ENCODE data around the gene IGLL5.
"Not testable (repeated sequence)": the region's sequence is repeated elsewhere in the genome, so short reads cannot be mapped to it uniquely, and the experiment has no call there.

IGLL5 gene

DNA sequence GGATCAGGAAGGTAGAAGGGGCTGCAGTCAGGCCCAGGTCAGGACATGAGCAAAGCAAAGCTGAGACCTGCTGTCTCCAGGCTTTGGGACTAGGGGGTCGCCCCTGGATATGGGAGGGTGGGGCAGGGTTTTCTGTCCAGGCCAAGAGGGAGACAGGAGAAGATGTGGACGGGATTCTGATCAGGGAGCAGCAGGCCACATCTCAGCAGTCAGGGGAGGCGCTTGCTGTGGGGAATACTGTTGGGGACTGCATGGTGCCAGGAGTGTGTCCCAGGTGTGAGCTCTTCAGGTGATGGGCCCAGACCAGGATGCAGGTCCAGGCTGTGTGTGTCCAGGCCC is 29.3 kb downstream of the IGLL5 start:
- no peak for DNase-seq

DNA sequence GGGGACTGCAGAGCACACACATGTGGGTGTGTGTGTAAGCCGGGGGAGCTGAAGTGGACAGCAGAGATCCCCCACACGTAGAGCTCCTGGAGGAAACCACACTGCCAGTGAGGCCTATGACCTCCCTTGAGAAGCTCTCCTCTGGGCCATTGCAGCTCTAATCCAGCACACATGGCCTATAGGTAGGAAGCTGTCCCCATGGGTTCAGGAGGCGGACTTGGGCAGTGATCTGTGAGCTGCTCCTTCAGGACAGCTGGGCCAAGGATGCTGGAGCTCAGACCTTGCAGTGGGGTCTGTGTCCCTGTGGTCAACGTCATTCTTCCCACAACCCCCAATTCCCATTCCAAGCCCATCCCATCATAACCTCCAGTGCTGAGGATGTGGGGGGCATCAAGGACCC is 29.8 kb downstream of the IGLL5 start:
- no peak for DNase-seq

DNA sequence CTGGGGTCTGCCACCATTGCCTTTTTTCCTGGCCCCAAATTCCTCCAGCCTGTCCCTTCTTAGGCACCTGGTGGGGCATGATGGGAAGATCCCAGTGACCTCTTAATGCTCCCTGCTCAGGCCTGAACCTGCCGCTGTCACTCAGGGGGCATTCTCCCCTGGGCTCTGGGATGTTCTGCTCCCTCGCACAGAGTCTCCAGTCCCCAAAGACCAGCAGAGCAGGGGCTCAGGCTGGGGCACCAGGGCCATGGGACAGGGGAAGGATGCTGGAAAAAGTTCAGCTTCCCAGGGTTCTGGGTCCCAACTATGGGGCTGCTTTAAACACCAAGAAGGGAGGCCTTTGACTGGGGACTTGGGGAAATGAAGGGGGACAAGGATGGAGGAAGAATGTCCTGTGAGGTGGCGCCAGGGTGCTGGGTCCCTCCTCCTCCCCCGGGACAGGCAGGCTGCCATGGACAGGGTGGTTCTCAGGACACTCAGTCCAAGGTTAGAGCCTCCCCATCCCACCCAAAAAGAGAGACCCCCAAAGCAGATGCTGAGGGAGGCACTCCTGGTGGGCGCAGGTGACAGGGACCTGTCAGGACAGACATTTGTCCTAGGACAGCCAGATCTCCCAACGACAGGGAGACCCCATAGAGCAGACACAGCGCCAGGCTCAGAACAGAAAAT is 30.8 kb downstream of the IGLL5 start:
- no peak for DNase-seq

DNA sequence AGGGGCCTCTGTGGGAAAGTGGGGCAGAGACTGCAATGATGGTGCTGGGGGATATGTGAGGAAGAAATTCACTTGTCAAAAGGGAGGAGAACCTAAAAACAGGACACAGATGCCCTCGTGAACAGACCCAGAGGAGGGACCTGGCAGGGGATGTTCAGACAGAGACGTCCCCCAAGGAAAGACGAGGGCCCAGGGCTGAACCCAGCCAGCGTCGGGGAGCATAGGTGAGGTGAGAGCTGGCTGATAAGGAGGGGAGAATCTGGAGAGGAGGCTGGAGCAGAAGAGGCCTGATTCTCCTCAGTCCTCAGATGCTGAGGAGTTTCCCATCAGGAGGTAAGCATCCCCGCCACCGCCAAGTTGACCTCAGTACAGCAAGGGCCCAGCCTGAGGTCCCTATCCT is 31.4 kb downstream of the IGLL5 start:
- no peak for DNase-seq

DNA sequence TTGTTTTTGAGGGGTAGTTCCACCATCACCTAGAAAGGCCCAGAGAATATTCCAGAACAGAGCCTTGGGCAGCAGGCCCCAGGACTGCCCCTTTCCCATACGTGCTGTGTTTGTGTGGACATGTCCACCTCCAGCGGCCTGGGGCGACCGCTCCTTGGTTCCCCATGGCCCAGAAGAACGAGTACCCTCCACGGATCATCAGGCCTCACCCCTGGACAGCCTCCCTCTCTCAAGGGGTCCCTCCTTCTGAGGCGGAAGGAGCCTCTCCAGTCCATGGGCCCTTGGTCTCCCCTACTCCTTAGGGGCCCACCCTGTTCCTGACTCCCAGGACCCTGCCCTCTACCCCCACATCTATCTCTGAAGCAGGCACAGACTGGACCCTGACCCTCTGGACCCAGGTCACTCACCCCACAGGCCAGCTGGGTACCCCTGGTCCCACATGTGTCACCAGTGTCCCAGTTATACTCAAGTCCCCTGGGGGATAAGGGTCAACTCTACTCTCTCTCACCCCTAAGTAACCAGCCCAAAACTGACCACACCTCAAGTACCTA is 32.6 kb downstream of the IGLL5 start:
- no peak for DNase-seq

DNA sequence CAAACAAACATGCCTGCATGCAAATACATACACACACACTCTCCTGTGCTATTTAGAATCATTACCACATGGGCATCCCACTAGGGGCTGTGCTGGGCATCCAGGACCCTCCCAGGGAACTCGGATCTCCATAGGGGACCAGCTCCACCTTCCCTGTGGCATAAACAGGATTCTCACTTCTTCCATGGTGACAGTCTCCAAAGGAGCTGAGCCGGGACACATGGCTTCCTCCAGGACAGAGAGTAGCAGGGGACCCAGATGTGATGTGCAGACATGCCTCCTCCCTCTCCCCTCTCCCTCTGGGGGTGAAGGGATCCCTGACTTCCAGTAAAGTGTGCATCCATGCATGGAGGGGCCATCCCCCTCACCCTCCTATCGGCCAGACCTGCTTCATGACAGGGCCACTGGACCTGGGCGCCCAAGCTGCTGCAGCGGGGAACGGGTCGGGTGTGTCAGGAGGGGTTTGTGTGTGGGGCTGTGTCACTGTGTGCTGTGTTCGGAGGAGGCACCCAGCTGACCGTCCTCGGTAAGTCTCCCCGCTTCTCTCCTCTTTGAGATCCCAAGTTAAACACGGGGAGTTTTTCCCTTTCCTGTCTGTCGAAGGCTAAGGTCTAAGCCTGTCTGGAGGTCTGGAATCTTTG is 33.4 kb downstream of the IGLL5 start:
- DNase-seq, result no peak

DNA sequence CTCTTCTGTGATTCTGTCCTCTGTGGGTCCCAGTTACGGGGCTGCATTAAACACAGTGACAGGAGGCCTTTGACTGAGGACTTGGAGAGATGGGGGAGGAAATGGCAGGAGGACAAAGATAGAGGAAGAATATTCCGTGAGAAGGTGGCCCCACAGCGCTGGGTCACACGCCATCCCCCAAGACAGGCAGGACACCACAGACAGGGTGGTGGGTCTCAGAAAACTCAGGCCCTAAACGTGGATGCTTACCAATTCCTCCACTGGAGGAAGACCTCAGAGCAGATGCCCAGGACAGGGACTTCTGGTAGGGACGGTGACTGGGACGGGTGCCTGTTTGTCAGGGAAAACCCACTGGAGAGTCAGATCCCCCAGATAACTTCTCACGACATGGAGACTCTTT is 34.0 kb downstream of the IGLL5 start:
- DNase-seq, result no peak

DNA sequence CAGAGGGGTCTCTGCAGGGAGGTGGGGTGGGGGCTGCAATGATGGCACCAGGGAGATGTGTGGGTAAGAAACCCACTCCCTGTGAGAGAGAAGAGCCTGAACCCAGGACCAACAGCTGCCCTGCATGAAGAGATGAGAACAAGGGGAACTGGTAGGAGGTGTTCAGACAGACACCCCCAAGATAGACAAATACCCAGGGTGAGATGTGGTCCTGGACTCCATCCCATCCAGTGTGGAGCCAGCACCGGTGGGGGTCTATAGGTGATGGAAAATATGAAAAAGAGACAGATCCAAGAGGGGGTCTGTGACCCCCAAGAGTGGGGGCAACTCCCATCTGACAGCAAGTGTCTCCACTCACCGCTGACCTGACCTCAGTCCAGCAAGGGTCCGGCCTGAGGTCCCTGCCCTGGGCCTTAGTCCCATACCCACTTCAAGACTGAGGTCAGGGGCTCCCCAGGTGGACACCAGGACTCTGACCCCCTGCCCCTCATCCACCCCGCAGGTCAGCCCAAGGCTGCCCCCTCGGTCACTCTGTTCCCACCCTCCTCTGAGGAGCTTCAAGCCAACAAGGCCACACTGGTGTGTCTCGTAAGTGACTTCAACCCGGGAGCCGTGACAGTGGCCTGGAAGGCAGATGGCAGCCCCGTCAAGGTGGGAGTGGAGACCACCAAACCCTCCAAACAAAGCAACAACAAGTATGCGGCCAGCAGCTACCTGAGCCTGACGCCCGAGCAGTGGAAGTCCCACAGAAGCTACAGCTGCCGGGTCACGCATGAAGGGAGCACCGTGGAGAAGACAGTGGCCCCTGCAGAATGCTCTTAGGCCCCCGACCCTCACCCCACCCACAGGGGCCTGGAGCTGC is 34.7 kb downstream of the IGLL5 start:
- DNase-seq, result not testable (repeated sequence)

DNA sequence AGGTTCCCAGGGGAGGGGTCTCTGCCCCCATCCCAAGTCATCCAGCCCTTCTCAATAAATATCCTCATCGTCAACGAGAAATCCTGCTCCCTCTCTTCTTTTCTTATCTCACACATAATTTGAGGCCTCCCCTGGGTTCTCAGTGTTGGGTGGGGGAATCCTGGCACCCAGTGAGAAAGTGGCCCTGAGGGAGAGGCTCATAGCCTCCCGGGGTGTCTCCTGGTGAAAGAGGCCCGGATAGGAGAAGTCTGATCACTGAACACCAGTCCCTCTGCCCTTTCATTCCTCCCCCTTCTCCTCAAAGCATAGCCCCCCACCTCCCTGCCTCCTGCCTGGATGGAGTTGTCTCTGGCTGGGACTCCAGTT is 35.3 kb downstream of the IGLL5 start:
- no peak for DNase-seq

DNA sequence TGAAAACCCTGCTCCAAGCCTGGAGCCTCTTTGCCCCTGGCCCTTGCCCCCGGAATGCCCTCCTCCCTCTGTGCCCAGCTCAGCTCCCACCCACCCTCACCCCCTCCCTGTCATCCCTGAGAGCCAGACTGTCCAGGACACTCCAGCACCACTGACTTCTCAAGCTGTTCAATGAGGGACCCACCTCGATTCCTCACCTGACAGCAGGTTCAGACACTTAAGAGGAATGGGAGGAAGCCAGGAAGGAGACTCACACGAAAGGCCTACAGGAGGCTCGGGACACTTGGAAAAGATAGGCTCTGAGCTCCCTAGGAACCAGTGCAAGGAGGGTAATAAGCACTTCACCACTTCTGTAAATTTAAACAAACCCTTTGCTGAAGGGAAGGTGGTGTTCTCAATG is 35.8 kb downstream of the IGLL5 start:
- DNase-seq, result no peak

DNA sequence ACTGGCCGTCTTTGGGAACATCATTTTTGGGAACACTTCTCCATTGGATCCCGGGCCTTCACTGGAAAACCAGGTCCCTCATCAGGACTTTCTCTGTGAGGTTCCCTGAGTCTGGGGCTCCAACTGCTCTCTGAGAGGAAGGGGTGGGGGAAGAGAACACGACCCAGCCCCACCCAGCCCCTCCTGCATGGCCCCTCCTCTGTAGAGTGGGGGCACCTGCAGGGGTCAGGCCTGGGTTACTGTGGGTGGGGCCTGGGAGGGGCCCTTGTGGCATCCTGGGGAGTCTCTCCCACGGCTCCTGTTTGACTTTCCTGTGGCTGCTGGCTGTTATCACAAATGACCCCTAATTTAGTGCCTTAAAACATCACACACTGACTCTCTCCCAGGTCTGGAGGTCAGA is 36.3 kb downstream of the IGLL5 start:
- no peak for DNase-seq

DNA sequence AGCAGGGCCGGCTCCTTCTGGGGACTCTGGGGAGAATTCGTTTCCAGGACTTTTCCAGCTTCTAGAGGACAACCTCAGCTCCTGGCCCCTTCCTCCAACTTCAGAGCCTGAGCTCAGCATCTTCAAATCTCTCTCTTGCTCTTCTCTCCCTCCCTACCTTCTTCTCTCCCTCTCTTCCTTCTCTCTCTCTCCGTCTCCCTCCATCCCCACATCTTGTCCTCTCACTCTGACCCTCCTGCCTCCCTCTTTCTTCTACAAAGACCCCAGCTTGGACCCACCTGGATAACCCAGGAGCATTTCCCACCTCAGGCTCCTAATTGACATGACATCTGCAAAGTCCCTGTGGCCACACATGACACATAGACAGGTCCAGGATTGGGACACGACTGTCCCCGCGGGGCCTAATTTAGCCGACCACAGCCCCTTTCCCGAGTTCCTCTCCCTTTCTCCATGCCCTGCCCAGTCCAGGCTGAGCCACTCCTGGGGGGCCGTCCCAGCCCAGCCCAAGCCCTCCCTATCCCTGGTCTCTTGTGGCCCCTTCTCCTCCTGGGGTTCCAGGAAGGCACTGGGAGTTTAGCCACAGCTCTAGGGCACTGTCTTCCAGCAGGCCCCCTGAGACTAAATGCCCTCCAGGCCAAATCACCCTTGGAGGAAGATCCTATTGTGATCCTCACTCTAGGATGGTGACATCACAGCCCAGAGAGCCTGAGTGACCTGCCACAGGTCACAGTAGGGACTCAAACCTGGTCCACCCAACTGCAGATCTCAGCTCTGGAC is 36.9 kb downstream of the IGLL5 start:
- DNase-seq, result no peak

DNA sequence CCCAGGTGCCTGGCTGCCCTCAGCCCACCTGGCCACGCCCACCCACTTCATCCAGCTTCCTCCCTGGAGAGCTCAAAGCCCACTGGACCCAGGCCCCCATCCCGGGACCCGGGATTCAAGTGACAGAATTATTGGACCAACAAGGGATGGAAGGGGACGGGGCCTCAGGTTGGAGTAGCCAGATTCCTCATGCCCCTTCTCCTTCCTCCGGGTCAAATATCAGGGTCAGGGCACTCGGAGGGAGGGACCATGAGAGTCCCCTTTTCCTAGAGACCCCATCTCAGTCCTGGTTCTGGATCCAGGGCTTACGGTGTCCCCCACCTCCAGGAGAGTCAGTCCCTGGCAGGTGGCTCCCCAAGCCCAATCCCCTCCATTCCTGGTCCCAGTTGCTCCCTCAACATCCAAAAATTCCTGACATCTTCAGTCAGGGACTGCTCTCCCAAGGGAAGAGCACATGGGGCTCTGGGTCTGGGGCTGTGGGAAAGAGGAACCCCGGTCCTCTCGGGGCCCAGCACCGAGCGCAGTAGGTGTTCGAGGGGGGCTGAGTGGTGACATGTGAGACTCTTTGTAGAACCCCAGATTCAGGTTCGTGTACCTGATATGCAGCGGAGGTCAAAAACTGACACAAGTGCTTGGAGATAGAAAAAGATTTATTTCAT is 37.7 kb downstream of the IGLL5 start:
- DNase-seq, result no peak

DNA sequence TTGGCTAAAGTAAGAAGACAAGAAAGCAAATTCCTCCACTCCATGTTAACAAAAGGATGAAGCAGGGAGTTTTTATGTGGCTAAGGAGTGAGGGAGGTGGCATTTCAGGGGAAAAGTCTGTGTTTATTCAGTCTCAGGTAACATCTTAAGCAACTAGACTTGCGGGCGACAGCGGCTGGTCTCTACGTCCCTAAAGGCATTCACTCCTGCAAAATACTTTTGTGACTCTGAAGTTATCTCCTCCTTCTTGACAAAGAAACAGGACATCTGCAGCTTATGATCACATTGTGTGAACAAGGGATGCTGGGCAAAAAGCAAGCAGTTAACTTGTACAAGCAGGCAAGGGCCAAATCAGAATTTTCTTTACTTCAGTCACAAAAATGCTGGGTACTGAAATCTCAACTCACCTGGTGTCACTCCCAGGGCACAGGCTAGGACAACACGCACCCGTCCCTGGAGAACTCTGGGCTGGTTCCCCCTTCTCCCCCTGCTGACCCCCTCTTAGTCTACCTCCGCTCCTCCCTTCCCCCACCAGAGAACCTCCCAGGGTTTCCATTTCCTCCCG is 38.3 kb downstream of the IGLL5 start:
- no peak for DNase-seq

DNA sequence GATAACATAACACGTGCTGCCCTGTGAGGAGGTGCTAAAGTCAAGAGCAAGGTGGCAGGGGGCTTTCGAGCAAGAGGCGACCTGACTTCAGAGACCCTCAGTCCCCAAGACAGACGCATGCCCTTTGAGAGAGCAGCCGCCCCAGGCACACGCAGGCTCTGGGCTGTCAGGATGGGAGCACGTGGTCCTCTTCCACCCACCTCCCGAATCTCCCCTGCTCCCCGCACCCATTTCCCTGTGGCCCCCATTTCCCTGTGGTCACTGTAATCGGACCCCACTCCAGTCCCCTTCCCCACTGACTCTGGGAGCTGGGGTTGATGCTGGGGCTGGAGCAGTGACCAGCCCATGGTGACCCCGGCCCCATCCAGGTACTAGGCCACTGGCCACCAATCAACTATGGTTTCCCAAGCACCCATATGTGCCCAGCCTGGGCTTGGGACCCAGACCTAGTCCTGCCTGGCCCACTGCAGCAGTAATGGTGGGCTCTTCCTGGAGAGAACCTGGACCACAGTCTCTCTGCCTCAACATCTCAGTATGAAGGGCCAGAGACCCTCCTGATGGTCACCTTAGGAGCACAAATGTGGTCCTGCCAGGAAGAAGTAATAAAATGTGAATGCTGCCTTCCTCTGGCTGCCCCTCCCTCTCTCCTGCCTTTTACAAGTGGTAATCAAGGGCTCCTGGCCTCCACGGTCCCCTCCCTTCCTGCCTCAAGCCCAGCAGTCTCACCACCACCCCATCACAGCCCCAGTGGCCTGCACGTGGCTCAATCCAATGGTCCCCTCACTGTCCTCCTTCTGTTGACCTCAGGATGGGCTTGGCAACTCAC is 39.0 kb downstream of the IGLL5 start:
- no peak for DNase-seq

DNA sequence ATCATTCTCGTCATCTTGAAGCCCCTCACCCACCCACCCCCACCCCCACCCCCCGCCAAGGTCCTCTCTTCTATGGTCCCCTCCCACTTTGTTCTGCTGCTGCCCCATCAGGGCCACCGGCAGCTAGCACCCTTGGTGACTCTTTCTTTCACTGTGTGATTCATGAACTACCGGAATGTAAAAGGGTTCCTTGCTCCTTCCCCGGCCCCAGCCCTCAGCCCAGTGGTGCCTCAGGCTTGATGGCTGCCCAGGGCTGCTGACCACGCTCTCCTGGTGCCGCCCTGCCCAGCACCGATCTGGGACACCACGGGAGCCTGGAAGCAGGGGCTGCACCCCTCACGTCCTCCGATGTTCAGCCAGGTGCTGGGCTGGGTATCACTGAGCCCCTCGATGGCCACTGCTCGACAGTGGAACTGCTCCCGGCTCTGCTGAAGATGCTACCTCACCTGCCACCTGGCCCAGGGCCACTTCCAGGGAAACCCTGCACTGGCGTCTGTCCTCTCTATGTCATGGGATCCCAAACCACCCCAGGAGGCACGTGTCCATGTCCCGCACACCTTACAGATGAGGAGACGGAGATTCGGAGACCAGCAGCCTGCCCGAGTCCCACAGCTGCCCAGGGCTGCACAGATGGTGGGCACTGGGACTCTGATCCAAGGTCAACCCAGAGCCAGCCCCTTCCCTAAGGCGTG is 39.7 kb downstream of the IGLL5 start:
- DNase-seq, result no peak

DNA sequence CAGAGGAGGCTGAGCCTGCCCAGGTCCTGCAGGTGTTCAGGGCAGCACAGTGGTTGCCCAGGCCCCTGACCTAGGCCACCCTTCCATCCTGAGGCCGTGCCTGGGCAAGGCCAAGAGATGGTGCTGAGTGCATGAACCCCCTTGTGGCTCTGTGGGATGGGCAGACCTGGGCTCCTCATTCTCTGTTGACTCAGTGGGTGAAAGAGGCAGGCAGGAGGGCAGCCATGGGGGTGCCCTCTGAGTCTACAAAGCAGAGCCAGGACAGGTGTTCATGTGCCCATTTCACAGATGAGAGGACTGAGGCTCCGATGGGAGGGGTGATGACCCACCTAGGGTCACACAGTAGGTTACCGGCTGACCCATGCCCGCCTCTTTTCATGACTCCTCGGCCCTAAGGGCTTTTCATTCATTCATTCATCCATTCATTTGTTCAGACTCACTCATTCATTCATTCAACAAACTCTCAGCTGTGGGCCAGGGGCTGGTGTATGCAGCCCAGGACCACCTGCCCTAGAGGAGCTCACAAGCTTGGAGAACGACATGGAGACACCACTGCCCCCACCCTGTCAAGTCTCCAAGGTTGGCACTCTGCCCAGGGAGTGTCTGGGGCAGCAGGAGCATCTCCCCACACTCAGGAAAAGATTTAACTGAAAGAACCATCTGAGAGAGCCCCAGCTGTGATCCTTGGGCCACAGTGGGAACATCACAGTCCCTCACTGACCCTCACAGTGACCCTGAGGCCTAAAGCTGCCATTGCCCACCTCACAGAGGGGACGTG is 40.5 kb downstream of the IGLL5 start:
- DNase-seq, result no peak

DNA sequence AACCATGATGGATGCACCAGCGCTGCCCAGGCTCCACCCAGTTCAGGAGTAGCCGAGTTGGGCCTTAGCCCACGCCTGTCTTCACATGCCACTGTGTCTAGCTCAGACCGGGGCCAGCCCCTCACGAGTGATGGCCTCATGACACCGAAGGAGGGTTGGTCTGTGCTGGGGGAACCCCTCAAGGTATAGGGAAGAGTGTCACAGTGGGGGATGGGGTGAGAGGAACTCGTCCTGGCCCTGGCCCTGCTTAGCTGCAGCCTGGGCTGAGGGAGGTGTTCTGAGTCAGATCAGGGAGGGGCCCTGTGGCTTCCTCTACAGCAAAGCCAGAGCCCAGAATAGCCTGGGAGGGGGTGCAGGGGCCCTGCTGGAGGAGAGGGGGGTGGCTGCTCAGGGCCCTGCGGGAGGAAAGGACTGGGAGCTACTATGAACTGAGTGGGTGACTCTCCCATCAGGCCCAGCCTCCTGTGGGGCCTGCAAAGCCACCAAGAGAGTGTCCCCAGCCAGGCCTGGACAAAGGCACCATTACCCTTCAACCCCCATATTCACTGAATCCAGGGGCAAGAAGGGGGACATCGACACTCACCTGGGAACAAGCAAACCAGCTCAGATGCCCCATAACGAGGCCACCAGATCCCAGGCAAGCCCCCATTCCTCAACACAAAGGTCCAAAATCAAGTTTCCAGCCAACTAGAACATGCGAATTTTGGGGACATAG is 41.2 kb downstream of the IGLL5 start:
- DNase-seq, result no peak

Measured in NCI-H187 treated with DMSO at 0.1 percent for 48 hours (cell line).